Activated CD8-positive, alpha-beta memory T cell treated with anti-CD3 and anti-CD28 coated beads for 36 hours (primary cell): ENCODE results near the gene MOV10L1. TPM values are rescaled to one million over a fixed set of nuclear protein-coding genes. Genes with fewer than 3 reads are reported as not detected.
"Not testable (repeated sequence)": the region's sequence is repeated elsewhere in the genome, so short reads cannot be mapped to it uniquely, and the experiment has no call there.

Experiments used
- CTCF ChIA-PET: fragments of 350-600 bp; sonication (Branson Sonifier 250); formaldehyde crosslinking; loops from one replicate; lab custom pipeline; 2021; ENCODE audit warnings: antibody characterized with exemption; lab: Charles Lee
- POLR2A ChIA-PET: fragments of 350-600 bp; sonication (Branson Sonifier 250); formaldehyde crosslinking; loops from one replicate; lab custom pipeline; 2021; ENCODE audit warnings: antibody characterized with exemption; lab: Charles Lee
- total RNA-seq, 2 experiments: library from RNA; stranded (reverse); gene quantifications; one replicate each; pipeline ENCODE4 v1.2.3, GENCODE V29; 2021

Gene MOV10L1
- total RNA-seq, 2 experiments from 2014 or later: not detected

DNA sequence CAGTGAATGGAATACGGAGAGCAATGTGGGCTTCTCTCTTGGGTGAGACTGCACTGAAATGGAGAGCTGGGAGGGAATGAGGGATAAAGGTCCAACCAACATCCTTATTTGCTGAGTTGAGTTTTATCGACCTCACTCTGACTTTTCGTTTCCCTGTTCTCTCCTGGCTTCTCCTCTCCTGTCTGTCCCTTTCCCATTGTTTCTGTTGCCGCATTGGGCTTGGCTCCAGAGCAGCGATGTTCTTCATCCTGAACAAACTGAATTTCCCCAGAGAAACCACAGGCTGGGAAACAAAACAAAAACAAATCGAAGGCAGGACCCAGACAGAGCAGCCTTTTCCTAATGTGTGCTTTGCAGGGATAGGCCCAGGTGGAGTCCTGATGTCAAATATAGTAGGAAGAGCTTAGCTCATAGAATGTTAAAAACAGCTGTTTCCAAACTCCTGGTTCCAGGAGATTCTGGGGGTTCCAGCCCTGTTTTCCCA, 30.0 kb downstream of the MOV10L1 start:
- CTCF ChIA-PET: no interaction called here
- POLR2A ChIA-PET: interaction anchor here (0.5 kb wide), 1 partner anchor 132 kb away, joined by 3 read pairs; no protein-coding TSS in a partner anchor

DNA sequence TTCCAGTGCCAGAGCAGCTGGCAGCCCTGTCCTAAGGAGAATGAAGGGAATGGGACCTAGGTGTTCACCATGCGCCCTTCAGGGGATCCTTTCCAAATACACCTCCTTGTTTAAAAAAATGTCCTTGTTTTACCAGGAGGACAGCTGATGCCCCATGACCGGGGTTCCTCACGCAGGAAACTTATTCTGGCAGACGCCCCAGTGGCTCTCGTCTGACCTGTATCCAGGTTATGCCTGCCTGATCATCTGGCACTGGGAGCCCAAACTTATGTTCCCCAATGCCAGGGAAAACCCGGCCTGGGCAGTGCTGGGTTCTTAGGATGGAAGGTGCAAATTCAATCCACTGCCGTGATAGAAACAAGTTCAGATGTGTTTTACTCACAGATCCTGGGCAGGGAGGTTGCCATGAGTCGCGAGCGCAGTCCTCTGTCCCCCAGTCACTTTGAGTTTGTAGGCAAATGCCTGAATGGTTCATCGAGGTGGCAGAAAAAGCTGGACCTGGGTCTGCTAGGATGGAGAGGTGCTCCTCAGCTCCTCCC, 31.5 kb downstream of the MOV10L1 start:
- ChIA-PET CTCF (no interaction called here), POLR2A (no interaction called here)

- ChIA-PET POLR2A (no interaction called here), CTCF (interaction anchor here (1.3 kb wide), 1 partner anchor 18 kb away, joined by 4 read pairs; no protein-coding TSS in a partner anchor)
These were observed 33.3 kb downstream of the MOV10L1 start for GRCh38 chr22:50123119-50123518.

GRCh38 chr22:50125029-50125428, 35.2 kb downstream of the MOV10L1 start:
- ChIA-PET POLR2A (no interaction called here), CTCF (no interaction called here)

DNA sequence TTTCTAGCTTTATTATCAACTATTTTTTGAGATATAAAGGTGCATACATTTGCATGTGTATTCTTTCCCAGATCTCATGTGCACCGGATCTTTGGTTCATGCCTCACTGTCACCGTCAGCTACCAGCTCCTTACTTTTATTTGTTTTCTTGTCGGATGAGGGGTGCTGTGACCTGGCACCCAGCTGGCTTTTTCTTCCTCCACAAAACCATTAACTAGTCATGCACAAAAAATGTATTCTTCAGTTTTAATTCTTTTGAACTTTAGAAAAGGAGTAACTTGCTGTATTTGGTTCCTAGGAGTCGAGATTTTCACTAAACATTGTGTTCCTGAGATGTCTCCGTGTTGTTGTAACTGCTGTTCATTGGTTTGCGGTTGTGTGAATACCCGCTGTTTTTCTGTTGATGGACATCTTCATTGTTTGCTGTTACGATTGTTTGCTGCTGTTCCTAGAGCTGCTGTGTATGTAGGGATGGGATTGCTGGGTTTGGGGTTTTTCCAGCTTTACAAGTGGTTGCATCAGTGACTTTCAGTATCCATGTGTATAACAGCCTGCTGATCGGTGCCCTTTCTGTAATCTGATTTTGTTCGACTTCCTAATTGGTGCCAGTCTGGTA, 39.4 kb downstream of the MOV10L1 start:
- ChIA-PET CTCF (interaction anchor here (0.9 kb wide), 1 partner anchor 98 kb away, joined by 3 read pairs; no protein-coding TSS in a partner anchor), POLR2A (no interaction called here)

GRCh38 chr22:50131894-50132293, 42.1 kb downstream of the MOV10L1 start:
- ChIA-PET CTCF (no interaction called here), POLR2A (no interaction called here)

DNA sequence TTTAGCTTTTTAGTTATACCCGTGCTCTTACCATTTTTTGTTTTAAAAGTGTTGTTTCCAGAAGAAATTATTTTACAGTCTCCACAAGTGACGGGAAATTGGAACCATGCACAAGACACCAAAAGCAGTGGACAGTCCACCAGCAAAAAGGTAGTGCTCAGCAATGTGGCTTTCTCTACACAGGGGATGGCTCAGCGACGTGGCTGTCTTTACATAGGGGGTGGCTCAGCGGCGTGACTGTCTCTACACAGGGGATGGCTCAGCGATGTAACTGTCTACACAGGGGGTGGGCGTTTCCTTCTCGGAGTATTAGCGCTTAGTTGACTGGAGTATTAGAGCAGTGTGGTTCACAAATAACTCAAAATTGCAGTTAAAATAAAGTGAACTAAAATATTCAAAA, 44.7 kb downstream of the MOV10L1 start:
- CTCF ChIA-PET: no interaction called here
- POLR2A ChIA-PET: no interaction called here

DNA sequence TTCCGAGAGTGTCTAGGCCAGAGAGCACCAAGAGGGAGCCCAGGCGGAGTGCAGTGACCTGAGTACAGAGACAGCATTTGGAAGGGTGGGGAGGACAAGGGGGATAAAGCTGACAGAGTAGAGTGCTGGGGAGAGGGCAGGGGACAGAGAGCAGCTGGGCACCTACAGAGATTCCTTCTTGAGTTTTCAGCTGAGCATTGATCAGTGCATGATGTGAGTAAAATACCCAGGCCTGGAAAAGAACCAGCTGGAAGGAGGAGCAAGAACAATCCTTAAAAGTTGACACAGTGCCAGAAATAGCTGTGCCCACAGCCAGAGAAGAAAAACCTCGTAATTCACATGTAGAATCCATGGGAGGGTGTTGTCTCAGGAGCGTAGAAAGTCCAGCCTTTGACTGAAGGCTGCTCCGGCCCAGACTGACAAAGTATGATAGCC, 46.8 kb downstream of the MOV10L1 start:
- ChIA-PET CTCF (interaction anchor here (0.5 to 1.3 kb wide), 2 partner anchors 12 to 83 kb away, joined by 4 to 5 read pairs; no protein-coding TSS in a partner anchor), POLR2A (no interaction called here)

GRCh38 chr22:50137277-50137676, 47.5 kb downstream of the MOV10L1 start:
- POLR2A ChIA-PET, CTCF ChIA-PET: not testable (repeated sequence)

DNA sequence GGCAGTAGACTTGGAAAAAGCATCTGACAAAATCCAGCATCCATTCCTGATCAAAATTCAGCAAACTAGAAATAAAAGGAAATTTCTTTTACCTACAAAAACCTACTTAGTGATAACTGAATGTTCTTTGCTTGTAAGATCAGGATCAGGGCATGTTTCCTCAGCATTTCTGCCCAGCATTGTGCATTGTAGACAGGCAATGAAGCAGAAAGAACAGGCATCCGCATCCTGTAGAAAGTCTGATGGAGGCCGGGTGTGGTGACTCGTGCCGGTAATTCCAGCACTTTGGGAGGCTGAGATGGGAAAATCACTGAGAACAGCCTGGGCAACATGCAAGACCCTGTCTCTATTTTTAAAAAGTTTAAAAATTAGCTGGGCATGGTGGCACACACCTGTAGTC, 48.2 kb downstream of the MOV10L1 start:
- ChIA-PET POLR2A (no interaction called here), CTCF (no interaction called here)

GRCh38 chr22:50138988-50139387, 49.2 kb downstream of the MOV10L1 start:
- CTCF ChIA-PET: no interaction called here
- POLR2A ChIA-PET: no interaction called here

GRCh38 chr22:50139843-50140415, 50.1 kb downstream of the MOV10L1 start:
- ChIA-PET CTCF (no interaction called here), POLR2A (no interaction called here)

- POLR2A ChIA-PET: interaction anchor here (0.7 kb wide), 1 partner anchor 124 kb away, joined by 3 read pairs; no protein-coding TSS in a partner anchor
- CTCF ChIA-PET: no interaction called here
These were observed 50.8 kb downstream of the MOV10L1 start for GRCh38 chr22:50140615-50141014.

DNA sequence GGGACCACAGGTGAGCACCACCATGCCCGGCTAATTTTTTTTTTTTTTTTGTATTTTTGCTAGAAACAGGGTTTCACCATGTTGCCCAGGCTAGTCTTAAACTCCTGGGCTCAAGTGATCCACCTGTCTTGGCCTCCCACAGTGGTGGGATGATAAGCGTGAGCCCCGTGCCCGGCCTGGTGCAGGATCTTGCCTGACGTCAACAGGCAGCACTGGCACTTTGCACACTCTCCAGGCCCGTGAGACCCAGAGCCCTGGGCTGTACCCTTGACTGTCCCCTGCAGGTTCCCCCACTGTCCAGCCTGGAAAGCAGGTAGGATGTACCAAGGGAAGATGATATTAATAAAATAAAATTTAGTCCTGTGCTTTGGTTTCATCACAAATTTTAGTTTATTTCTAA, 51.7 kb downstream of the MOV10L1 start:
- ChIA-PET CTCF (no interaction called here), POLR2A (no interaction called here)

GRCh38 chr22:50141891-50142363, 52.1 kb downstream of the MOV10L1 start:
- ChIA-PET CTCF (interaction anchor here (0.9 kb wide), 1 partner anchor 90 kb away, joined by 3 read pairs; no protein-coding TSS in a partner anchor), POLR2A (no interaction called here)

DNA sequence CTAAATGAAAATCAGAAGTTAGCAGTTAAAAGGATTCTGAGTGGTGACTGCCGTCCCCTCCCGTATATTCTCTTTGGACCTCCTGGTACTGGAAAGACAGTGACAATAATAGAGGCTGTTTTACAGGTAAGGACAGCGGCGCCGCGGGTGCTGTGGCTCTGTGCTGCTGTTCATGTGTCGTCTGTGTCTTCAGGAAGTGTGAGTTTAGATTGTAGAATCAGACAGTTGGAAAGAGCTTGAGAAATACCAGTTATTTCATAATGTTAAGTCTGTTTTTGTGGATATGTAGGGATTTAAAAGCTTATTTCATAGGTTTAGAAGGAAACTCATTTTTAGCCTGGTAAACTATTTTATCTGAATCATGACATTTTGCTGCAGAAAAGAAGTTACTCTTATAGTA, 53.3 kb downstream of the MOV10L1 start:
- ChIA-PET POLR2A (no interaction called here), CTCF (interaction anchor here (0.5 kb wide), 1 partner anchor 138 kb away, joined by 3 read pairs; no protein-coding TSS in a partner anchor)

DNA sequence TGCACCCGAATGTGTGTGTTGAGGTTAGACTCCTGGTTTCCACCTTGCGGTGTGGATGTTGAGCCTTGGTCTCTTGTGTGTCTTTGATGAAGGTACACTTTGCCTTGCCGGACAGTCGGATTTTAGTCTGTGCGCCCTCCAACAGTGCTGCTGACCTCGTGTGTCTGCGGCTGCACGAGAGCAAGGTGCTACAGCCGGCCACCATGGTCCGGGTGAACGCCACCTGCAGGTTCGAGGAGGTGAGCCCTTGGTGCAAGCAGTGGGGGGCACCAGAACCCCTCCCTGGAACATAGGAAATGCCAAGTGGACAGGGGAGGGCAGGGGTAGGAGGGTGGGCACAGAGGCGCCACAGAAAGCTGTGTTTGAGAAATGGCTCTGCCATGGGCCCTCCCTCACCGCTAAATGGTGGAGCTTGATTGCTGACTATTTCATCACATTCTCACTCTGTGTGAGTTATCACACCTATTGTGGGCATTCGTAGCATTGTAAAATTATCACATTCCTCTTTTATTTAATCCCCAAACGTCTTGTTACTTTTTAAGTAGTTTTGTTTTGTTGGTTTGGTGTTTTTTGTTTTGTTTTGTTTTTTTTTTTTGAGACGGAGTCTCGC, 54.3 kb downstream of the MOV10L1 start:
- CTCF ChIA-PET: no interaction called here
- POLR2A ChIA-PET: no interaction called here

DNA sequence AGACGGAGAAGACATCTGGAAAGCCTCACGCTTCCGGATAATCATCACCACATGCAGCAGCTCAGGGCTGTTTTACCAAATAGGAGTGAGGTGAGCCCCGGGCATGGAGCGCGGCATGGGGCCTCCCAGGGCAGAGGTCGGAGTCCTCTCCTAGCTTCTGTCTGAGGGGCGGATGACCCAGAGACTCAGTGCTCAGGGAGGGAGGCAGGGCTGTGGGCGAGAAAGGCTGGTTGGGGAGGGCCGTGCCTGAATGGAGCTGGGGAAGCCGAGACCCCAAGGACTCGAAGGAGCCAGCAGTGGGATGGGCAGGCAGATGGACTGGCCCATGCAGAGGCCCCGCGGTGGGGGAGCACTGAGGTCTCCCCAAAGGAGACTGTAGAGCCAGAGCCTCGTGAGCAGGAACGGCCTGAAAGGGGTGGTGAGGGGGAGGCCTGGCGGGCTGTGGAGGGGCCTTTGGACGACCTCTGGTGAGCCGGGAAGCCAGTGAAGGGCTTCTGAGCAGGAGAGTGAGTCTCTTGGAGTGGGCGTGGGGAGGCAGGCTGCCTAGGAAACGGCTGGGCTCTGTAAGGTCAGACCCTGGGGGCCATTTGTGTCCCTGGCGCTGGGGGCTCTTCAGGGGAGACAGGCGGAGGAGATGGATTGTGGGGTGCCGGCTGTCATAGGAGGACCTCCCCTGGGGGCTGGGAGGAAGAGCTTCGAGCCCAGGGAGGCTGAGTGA, 56.1 kb downstream of the MOV10L1 start:
- POLR2A ChIA-PET: no interaction called here
- CTCF ChIA-PET: interaction anchor here (0.8 to 1.3 kb wide), 2 partner anchors 18 to 66 kb away, joined by 3 to 7 read pairs; no protein-coding TSS in a partner anchor
